Measurements from ENCODE around the gene ISYNA1. TPM values are rescaled to one million over a fixed set of nuclear protein-coding genes. Genes with fewer than 3 reads are reported as not detected.

The ISYNA1 gene
- total and polyA plus RNA-seq, 2 experiments from 2014 or later: 191 to 208 TPM

- Mint-ChIP-seq H3K27me3 (ENCODE audit: insufficient read depth, low read depth, poor library complexity) (peaks cover 23% of the 10 kb centered on the region), H3K36me3 (ENCODE audit: low read depth) (peaks cover 9% of the 10 kb centered on the region), H3K27ac (no peak overlapping the region), H3K9me3 (peaks cover 4% of the 10 kb centered on the region), H3K4me3 (no peak overlapping the region), H3K4me1 (peaks cover 20% of the 10 kb centered on the region)
- Histone ChIP-seq H3K36me3 (ENCODE audit: insufficient read depth) (no peaks in the 10 kb centered on the region), H3K9me2 (ENCODE audit: insufficient read depth) (no peaks in the 10 kb centered on the region), H4K20me1 (replicated peaks; ENCODE audit: insufficient read depth) (no peaks in the 10 kb centered on the region; the same call in 1 of the 2 replicates), H2AFZ (no peak overlapping the region), H3K79me2 (replicated peaks; ENCODE audit: insufficient read depth) (no peaks in the 10 kb centered on the region), H3K27me3 (ENCODE audit: insufficient read depth) (no peaks in the 10 kb centered on the region), H3K27ac (ENCODE audit: low read depth) (no peak overlapping the region), H3F3A (replicated peaks; ENCODE audit: low read depth) (peaks cover 14% of the 10 kb centered on the region; the same call in 1 of the 2 replicates), H3K4me2 (no peak overlapping the region), H3K4me1 (ENCODE audit: insufficient read depth) (peaks cover 15% of the 10 kb centered on the region), H3K4me3 (no peak overlapping the region)
- ATAC-seq (no peak), DNase-seq (ENCODE audit: low spot score) (peak; percentile 24)
- TF ChIP-seq EZH2 (IDR thresholded peaks at IDR 0.05; ENCODE audit: low read depth, unreplicated experiment) (no peak), JUNB (IDR thresholded peaks at IDR 0.05; ENCODE audit: unreplicated experiment) (no peak), ZNF462 (CRISPR knock-in tag; IDR thresholded peaks at IDR 0.05) (no peak), ZNF114 (CRISPR knock-in tag; IDR thresholded peaks at IDR 0.05) (no peak), POLR2AphosphoS5 (IDR thresholded peaks at IDR 0.05; ENCODE audit: low read depth) (no peak), ETS1 (IDR thresholded peaks at IDR 0.05) (no peak), STAT1 (IDR thresholded peaks at IDR 0.05; ENCODE audit: unreplicated experiment) (no peak), CTCF (conservative IDR thresholded peaks at IDR 0.05; ENCODE audit: low read depth in 2 of 2) (no peak), ZNF331 (CRISPR knock-in tag; IDR thresholded peaks at IDR 0.05; ENCODE audit: low read depth) (no peak), EZH2phosphoT487 (IDR thresholded peaks at IDR 0.05; ENCODE audit: unreplicated experiment) (no peak), REST (IDR thresholded peaks at IDR 0.05; ENCODE audit: unreplicated experiment) (no peak), CREB1 (CRISPR knock-in tag; IDR thresholded peaks at IDR 0.05; ENCODE audit: low read depth) (no peak), NANOG (IDR thresholded peaks at IDR 0.05; ENCODE audit: borderline replicate concordance) (no peak)
Observed at GRCh38 chr19:18441804-18442788, 4.2 kb upstream of the ISYNA1 start.
